ENCODE results near the gene NAT9. TPM values are rescaled to one million over a fixed set of nuclear protein-coding genes. Genes with fewer than 3 reads are reported as not detected.

NAT9 gene
- total RNA-seq, 6 experiments from 2014 or later, result 10.0 to 23.0 (median 16.3) TPM

GRCh38 chr17:74806334-74806733 lies 30.2 kb upstream of the NAT9 start:
- no peak for TF ChIP-seq CTCF (IDR thresholded peaks at IDR 0.05)
- TF ChIP-seq POLR2A (IDR thresholded peaks at IDR 0.05), result no peak
- WGBS (ENCODE audit: insufficient coverage, low coverage, low lambda C conversion rate, missing lambda C conversion rate), result 84% methylated on average over 7 of the region's 10 CpGs
- H3K4me1 ChIP-seq, result no peaks in the 10 kb centered on the region
- intact Hi-C loops (cut with DNase I), result no loop called here
- no peaks in the 10 kb centered on the region for H3K27me3 ChIP-seq
- H3K36me3 ChIP-seq, result no peaks in the 10 kb centered on the region
- ATAC-seq, result no peak
- no peak for DNase-seq
- H3K9me3 ChIP-seq, result no peaks in the 10 kb centered on the region
- no peak overlapping the region for H3K4me3 ChIP-seq
- no peak overlapping the region for H3K27ac ChIP-seq

GRCh38 chr17:74805591-74805991 lies 29.4 kb upstream of the NAT9 start:
- H3K27me3 ChIP-seq, result no peaks in the 10 kb centered on the region
- WGBS (ENCODE audit: insufficient coverage, low coverage, low lambda C conversion rate, missing lambda C conversion rate), result 96% methylated on average over 9 of the region's 15 CpGs
- no peak overlapping the region for H3K4me3 ChIP-seq
- no peaks in the 10 kb centered on the region for H3K36me3 ChIP-seq
- H3K4me1 ChIP-seq, result no peaks in the 10 kb centered on the region
- TF ChIP-seq POLR2A (IDR thresholded peaks at IDR 0.05), result no peak
- TF ChIP-seq CTCF (IDR thresholded peaks at IDR 0.05), result no peak
- H3K9me3 ChIP-seq, result no peaks in the 10 kb centered on the region
- no peak overlapping the region for H3K27ac ChIP-seq
- ATAC-seq (no peak), DNase-seq (no peak)
- intact Hi-C loops (cut with DNase I), result no loop called here

GRCh38 chr17:74804683-74805082 lies 28.5 kb upstream of the NAT9 start:
- intact Hi-C loops (cut with DNase I), result no loop called here
- Histone ChIP-seq H3K9me3 (no peaks in the 10 kb centered on the region), H3K27ac (no peak overlapping the region), H3K4me1 (no peaks in the 10 kb centered on the region), H3K4me3 (no peak overlapping the region), H3K36me3 (no peaks in the 10 kb centered on the region), H3K27me3 (no peaks in the 10 kb centered on the region)
- WGBS (ENCODE audit: insufficient coverage, low coverage, low lambda C conversion rate, missing lambda C conversion rate), result no CpG with 5 or more reads among the region's 7 CpGs
- TF ChIP-seq POLR2A (IDR thresholded peaks at IDR 0.05) (no peak), CTCF (IDR thresholded peaks at IDR 0.05) (no peak)
- ATAC-seq (no peak), DNase-seq (no peak)

GRCh38 chr17:74803971-74804370 lies 27.8 kb upstream of the NAT9 start:
- no peaks in the 10 kb centered on the region for H3K9me3 ChIP-seq
- TF ChIP-seq CTCF (IDR thresholded peaks at IDR 0.05) (no peak), POLR2A (IDR thresholded peaks at IDR 0.05) (no peak)
- H3K27ac ChIP-seq, result no peak overlapping the region
- ATAC-seq (no peak), DNase-seq (no peak)
- intact Hi-C loops (cut with DNase I), result no loop called here
- H3K4me3 ChIP-seq, result no peak overlapping the region
- whole genome bisulfite sequencing (ENCODE audit: insufficient coverage, low coverage, low lambda C conversion rate, missing lambda C conversion rate), result 94% methylated on average over 5 of the region's 5 CpGs
- H3K36me3 ChIP-seq, result no peaks in the 10 kb centered on the region
- no peaks in the 10 kb centered on the region for H3K27me3 ChIP-seq
- no peaks in the 10 kb centered on the region for H3K4me1 ChIP-seq

- Histone ChIP-seq H3K9me3 (no peaks in the 10 kb centered on the region), H3K27ac (no peak overlapping the region), H3K4me3 (no peak overlapping the region), H3K4me1 (no peaks in the 10 kb centered on the region), H3K36me3 (no peaks in the 10 kb centered on the region), H3K27me3 (no peaks in the 10 kb centered on the region)
- intact Hi-C loops (cut with DNase I), result no loop called here
- DNase-seq (no peak), ATAC-seq (no peak)
- TF ChIP-seq POLR2A (IDR thresholded peaks at IDR 0.05), result no peak
- TF ChIP-seq CTCF (IDR thresholded peaks at IDR 0.05), result no peak
- WGBS (ENCODE audit: insufficient coverage, low coverage, low lambda C conversion rate, missing lambda C conversion rate), result 90% methylated on average over 6 of the region's 12 CpGs
These were observed 27.3 kb upstream of the NAT9 start for GRCh38 chr17:74803388-74803930.

All from right lobe of liver (tissue), 6 donors.